ENCODE measurements around the gene SIN3B.

The SIN3B gene

GRCh38 chr19:16914421-16914820 lies 85.2 kb downstream of the SIN3B start:
- no peak for DNase-seq

DNA sequence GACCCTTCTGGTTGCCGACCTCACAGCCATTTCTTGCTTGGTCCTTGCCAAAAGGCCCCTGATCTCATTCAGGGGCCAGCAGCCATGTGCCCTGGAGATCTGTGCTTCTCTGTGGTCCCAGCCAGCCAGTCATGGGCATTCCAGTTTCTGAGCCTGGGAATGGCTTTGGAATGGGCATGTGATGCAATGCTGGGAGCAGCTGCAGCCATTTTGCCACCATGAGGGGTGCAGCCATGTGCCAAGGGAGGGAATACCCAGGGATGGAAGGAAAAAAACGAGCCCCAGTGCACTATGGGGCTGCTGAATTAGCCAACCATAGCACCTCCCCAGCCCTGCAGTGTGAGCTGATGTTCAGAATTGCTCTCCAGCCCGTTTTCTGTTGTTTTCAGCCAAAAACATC lies 85.9 kb downstream of the SIN3B start:
- DNase-seq, result no peak

DNA sequence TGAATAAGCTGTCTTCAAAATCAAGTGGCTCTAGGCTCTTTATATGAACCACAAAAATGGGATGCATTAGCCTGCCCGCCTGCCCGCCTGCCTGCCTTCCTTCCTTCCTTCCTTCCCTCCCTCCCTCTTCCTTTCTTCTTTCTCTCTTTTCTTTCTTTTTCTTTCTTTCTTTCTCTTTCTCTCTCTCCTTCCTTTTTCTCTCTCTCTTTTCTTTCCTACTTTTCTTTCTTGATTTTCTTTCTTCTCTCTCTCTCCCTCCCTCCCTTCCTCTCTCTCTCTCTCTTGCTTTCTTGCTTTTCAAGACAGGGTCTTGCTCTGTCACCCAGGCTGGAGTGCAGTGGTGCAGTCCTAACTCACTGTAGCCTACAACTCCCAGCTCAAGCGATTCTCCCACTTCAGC lies 86.5 kb downstream of the SIN3B start:
- DNase-seq, result no peak

DNA sequence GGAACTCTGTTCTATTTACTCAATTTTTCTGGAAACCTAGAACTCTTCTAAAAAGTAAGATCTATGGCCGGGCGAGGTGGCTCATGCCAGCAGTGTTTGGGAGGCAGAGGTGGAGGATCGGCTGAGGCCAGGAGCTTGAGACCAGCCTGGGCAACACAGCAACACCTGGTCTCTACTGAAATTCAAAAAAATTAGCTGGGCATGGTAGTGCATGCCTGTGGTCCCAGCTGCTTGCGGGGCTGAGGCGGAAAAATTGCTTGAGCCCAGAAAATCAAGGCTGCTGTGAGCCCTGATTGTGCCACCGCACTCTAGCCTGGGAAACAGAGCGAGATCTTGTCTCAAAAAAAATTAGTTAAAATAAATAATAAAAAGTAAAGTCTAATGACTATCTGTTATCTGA lies 88.2 kb downstream of the SIN3B start:
- DNase-seq, result no peak

DNA sequence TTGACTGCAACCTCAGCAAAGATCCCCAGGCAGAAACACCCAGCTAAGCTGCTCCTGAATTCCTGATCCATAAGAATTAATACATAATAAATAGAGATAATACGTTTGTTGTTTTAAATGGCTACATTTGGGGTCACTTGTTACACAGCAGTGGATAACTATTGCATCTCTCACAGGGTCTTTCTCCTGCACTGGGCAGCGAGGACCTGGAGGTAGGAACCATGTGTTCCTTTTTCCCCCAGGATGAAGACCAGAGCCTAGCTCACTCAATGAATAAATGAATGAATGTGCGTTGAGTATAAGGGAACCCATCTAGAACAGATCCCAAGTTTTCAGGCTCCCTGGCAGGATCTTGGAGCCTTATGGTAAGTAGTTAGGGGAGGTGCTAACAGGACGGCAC lies 90.3 kb downstream of the SIN3B start:
- no peak for DNase-seq

- no peak for DNase-seq
Observed at GRCh38 chr19:16920816-16921529, 91.8 kb downstream of the SIN3B start.

- DNase-seq, result no peak
Observed at GRCh38 chr19:16921766-16922591, 92.8 kb downstream of the SIN3B start.

- no peak for DNase-seq
Observed at GRCh38 chr19:16922592-16922934, 93.4 kb downstream of the SIN3B start.

GRCh38 chr19:16922949-16923348 lies 93.8 kb downstream of the SIN3B start:
- no peak for DNase-seq

DNA sequence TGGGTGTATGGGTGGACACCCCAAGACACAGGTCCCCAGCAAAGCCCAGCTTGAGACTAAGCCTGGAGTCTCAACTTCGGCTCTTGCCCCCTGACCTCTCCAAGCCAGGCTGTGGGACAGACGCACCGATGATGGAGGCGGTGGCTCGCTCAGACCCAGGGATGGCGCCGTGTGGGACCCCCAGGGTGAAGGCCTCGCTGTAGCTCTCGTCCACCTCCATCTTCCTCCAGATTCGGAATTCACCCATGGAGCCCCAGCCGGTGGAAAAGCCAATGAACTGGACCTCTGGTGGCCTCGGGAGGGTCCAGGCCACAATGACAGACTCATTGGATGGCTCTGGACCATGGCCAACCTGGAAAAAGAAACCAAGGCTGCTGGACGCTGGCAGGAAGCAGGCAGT lies 98.7 kb downstream of the SIN3B start:
- no peak for DNase-seq

GRCh38 chr19:16928351-16928750 lies 99.2 kb downstream of the SIN3B start:
- DNase-seq, result no peak

DNA sequence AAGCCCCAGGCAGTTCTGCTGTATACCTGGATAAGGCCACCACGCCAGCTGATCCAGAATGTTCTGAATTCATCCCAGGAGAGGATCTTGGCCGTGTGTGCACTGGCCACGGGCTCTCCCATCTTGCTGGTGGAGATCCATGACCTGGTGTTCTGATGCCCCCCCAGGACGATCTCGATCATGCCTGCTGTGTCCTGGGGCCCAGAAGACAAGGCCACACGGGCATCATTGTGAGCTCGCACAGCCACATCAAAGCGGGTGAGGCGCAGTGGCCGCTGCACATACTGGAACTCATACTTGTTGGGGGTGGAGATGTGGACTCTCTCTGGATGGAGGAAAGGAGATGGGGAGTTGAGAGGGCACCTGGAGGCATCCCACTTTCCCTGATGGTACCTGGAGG lies 99.7 kb downstream of the SIN3B start:
- DNase-seq, result no peak

All from cerebellar nuclear complex (tissue), 1 donor.